ENCODE data around the gene FAM227A. TPM values are rescaled to one million over a fixed set of nuclear protein-coding genes. Genes with fewer than 3 reads are reported as not detected.

FAM227A gene
- total RNA-seq, 1 donor from 2014 or later = 8.9 TPM

DNA sequence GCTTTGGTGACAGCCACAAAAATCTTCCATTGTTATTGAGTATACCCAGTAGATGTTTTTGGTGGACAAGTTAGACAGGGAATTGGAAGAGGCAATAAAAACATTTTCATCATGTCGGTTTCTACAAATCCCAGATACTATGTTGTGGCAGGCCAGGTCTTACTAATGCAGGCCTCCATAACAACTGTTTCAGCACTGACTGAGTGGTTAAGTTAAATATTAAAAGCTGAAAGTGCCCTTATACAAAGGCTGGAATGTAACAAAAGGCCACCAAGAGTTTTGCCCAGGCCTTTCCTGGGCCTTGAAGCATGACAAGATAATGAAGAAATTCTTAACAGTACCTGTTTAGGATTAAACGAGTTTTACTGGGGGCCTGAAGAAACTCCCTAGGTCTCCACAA is 115.5 kb downstream of the FAM227A start:
- peak; percentile 90 for DNase-seq (ENCODE audit: low read depth)

DNA sequence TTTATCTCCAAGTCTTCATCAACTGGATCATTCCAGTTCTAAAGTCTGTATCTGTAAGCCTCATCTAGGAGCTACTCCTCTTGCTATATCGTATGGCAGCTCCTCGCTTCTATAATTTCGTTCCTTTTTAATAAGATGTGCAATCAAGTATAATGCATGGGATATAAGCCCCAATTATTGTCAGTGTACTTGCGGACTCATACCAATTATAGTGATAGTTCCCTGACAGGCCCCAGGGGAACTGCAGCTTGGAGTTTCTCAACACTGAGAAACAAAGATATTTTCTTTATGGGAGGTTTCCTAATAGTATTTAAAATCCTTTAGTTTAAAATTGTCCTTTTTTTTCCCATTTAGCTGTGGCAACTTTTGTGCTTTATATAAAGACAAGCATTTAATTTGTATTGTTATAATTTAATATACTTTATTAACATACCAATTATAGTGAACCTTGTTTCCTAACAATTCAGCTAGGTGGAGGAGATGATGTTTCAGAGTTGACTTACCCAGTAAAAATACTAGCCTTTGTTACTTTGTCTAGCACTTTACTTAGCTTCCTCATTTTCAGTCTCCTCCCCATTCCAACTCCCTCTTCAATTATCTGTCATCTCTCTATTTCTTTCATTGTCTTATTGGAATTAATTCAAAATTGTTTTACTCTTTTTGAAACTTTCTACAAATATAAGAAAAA is 124.8 kb downstream of the FAM227A start:
- DNase-seq (ENCODE audit: low read depth) = no peak

Other genes starting within 250 kb of the FAM227A start
- gene KCNJ4, start 201.2 kb downstream of the FAM227A start, total RNA-seq = not detected in 2 replicates
- 34.2 and 73.5 TPM in 2 replicates for gene KDELR3, start 188.3 kb downstream of the FAM227A start, total RNA-seq
- 381 and 469 TPM in 2 replicates for gene DDX17, start 150.1 kb downstream of the FAM227A start, total RNA-seq
- gene DMC1, start 86.2 kb downstream of the FAM227A start, total RNA-seq = 2.0 and 3.6 TPM in 2 replicates
- gene CBY1, start 246 bp upstream of the FAM227A start, total RNA-seq = 20.0 and 25.0 TPM in 2 replicates
- 34.1 and 109 TPM in 2 replicates for gene TOMM22, start 25.6 kb upstream of the FAM227A start, total RNA-seq
- gene JOSD1, start 44.6 kb upstream of the FAM227A start, total RNA-seq = 60.1 and 91.9 TPM in 2 replicates
- 16.8 and 54.8 TPM in 2 replicates for gene GTPBP1, start 49.6 kb upstream of the FAM227A start, total RNA-seq
- gene SUN2, start 99.6 kb upstream of the FAM227A start, total RNA-seq = 101 and 117 TPM in 2 replicates
- 18.2 and 33.5 TPM in 2 replicates for gene DNAL4, start 137.8 kb upstream of the FAM227A start, total RNA-seq
- 0.87 and 24.7 TPM in 2 replicates for gene NPTXR, start 187.6 kb upstream of the FAM227A start, total RNA-seq
- gene CBX6, start 215.8 kb upstream of the FAM227A start, total RNA-seq = 28.3 and 62.7 TPM in 2 replicates

Data from renal cortical epithelial cell (primary cell).